Measurements from ENCODE around the gene IFT122.
"Not testable (repeated sequence)": the region's sequence is repeated elsewhere in the genome, so short reads cannot be mapped to it uniquely, and the experiment has no call there.

The IFT122 gene

DNA sequence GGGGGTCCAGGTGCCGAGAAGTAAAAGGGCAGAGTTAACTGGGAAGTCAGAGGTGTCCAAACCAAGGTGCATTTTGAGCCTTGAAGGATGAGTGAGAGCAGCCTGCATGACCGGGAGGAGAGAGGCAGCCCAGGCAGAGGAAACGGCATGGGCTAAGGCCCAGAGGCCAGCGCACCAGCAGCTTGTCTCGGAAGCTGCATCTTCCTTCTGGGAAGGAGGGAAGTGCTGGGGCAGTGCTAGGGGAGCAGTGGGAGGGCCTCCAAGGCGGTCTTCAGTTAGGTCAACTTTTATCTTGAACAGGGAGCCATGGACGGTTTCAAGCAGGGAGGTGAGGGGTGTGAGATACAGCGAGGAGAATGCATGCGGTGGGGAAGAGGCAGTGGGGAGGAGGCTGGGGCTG lies 104.0 kb downstream of the IFT122 start:
- no peak for DNase-seq (ENCODE audit: low read depth in 2 of 2)
- no peak overlapping the region for H3K4me3 ChIP-seq (replicated peaks in 1 of 2; ENCODE audit: low read depth in 2 of 2, low read length in 2 of 2)
- TF ChIP-seq, protein P1, sequence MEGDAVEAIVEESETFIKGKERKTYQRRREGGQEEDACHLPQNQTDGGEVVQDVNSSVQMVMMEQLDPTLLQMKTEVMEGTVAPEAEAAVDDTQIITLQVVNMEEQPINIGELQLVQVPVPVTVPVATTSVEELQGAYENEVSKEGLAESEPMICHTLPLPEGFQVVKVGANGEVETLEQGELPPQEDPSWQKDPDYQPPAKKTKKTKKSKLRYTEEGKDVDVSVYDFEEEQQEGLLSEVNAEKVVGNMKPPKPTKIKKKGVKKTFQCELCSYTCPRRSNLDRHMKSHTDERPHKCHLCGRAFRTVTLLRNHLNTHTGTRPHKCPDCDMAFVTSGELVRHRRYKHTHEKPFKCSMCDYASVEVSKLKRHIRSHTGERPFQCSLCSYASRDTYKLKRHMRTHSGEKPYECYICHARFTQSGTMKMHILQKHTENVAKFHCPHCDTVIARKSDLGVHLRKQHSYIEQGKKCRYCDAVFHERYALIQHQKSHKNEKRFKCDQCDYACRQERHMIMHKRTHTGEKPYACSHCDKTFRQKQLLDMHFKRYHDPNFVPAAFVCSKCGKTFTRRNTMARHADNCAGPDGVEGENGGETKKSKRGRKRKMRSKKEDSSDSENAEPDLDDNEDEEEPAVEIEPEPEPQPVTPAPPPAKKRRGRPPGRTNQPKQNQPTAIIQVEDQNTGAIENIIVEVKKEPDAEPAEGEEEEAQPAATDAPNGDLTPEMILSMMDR (IDR thresholded peaks at IDR 0.05; ENCODE audit: low read depth, low read length), result no peak

DNA sequence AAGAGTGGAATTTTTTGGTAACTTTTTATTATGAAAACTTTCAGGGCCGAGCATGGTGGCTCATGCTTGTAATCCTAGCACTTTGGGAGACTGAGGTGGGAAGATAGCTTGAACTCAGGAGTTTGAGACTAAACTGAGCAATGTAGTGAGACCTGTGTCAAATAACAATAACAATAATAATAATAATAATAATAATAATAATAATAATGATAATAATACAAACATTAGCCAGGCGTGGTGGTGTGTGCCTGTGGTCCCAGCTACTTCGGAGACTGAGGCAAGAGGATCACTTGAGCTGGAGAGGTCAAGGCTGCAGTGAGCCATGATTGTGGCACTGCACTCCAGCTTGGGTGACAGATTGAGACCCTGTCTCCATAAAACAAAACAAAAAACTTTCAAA lies 105.9 kb downstream of the IFT122 start:
- not testable (repeated sequence) for DNase-seq (ENCODE audit: low read depth in 2 of 2); H3K4me3 ChIP-seq (replicated peaks in 1 of 2; ENCODE audit: low read depth in 2 of 2, low read length in 2 of 2)

DNA sequence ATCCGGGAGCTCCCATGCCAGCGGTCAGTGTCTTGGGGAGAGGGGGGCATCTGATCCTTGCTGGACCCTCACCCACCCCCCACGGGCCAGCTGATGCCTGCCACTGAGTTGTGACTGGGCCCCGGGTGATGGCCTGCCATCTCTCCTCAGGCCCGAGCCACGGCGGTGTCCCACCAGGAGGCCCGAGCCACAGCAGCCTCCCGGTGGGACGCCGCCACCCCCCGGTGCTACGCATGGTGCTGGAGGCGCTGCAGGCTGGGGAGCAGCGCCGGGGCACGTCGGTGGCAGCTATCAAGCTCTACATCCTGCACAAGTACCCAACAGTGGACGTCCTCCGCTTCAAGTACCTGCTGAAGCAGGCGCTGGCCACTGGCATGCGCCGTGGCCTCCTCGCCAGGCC lies 107.2 kb downstream of the IFT122 start:
- no peak overlapping the region for H3K4me3 ChIP-seq (replicated peaks in 1 of 2; ENCODE audit: low read depth in 2 of 2, low read length in 2 of 2)
- no peak for DNase-seq (ENCODE audit: low read depth in 2 of 2)
- TF ChIP-seq, protein P1 (IDR thresholded peaks at IDR 0.05; ENCODE audit: low read depth, low read length), result no peak

DNA sequence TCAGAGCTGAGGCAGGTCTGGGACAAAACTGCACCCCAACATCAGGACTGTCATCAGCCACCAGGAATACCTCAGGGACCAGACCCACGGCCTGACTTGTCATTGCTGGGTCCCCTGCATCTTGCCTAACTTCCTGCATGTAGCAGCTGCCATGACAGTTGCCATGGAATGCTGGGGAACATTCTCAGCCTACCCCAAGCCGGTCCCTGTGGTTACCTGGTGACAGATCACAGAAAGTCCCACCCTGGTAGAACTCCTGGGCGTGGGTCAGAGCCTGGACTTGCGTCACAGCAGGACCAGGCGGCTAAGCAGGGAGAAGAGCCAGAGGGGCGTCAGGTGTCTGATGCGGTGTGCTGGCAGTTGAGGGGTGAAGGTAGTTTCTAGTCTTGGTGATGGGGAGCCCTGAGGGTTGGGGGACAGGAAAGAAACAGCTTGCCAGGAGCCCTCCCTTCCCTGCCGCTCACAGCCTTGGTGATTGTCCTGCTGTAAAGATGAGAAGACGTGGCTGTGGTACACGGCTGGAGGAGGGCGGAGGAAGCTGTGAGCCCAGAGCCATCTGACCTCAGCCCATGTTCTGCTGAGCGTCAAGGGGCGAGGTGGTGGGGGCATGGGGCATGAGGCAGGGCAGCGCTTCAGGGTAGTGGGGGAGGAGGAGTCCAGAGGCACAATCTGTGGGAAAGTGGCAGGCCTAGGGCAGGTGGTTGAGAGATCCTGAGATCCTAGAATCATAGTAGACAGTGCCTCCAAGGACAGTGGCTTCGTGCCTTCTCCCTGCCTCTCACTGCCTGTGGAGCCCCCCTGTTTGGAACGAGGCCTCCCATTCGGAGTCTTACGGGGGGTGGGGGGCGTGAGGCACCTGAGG lies 108.3 kb downstream of the IFT122 start:
- DNase-seq (ENCODE audit: low read depth in 2 of 2), result no peak
- TF ChIP-seq, protein P1 (IDR thresholded peaks at IDR 0.05; ENCODE audit: low read depth, low read length), result no peak
- H3K4me3 ChIP-seq (replicated peaks in 1 of 2; ENCODE audit: low read depth in 2 of 2, low read length in 2 of 2), result no peak overlapping the region

DNA sequence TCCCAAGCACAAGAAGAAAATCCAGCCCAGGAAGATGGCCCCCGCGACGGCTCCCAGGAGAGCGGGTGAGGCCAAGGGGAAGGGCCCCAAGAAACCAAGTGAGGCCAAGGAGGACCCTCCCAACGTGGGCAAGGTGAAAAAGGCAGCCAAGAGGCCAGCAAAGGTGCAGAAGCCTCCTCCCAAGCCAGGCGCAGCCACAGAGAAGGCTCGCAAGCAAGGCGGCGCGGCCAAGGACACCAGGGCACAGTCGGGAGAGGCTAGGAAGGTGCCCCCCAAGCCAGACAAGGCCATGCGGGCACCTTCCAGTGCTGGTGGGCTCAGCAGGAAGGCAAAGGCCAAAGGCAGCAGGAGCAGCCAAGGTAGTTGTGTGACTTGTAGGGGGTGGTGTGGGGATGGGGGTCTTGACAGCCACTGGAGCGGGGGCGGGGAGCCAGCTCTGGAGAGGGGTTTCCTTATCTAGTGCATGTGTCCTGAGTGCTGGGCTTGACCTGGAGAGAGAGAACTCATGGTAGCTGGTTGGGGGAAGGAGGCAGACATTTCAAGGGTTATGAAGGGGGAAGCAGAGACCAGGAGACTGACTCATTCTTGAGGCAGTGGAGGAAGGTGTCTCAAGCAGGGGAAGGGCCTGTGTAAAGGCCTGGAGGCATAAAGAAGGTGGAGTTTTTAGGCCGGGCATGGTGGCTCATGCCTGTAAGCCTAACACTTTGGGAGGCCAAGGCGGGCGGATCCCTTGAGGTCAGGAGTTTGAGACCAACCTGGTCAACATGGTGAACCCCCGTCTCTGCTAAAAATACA lies 109.2 kb downstream of the IFT122 start:
- TF ChIP-seq, protein P1 (IDR thresholded peaks at IDR 0.05; ENCODE audit: low read depth, low read length), result no peak
- peak; percentile 32 to 41 for DNase-seq (ENCODE audit: low read depth in 2 of 2)
- no peak overlapping the region for H3K4me3 ChIP-seq (replicated peaks in 1 of 2; ENCODE audit: low read depth in 2 of 2, low read length in 2 of 2)

DNA sequence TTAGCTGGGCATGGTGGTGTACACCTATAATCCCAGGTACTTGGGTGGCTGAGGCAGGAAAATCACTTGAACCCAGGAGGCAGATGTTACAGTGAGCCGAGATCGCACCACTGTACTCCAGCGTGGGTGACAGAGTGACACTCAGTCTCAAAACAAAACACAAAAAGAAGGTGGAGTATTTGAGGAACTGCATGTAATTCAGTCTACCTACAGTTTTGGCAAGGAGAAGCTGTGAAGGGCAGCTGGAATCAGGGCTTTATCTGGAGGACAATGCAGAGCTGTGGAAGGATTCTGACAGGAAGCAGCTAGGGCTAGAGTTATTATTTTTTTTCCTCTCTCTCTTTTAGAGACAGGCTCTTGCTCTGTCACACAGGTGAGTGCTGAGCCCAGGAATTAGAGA lies 109.8 kb downstream of the IFT122 start:
- TF ChIP-seq, protein P1 (IDR thresholded peaks at IDR 0.05; ENCODE audit: low read depth, low read length), result no peak
- no peak overlapping the region for H3K4me3 ChIP-seq (replicated peaks in 1 of 2; ENCODE audit: low read depth in 2 of 2, low read length in 2 of 2)
- no peak for DNase-seq (ENCODE audit: low read depth in 2 of 2)
